Endothelial cell of umbilical vein (primary cell): ENCODE results near the gene ATG7. TPM values are rescaled to one million over a fixed set of nuclear protein-coding genes. Genes with fewer than 3 reads are reported as not detected.

ENCODE experiments used
- BruUV-seq: library from RNA; stranded (reverse); fragments of 400-500 nt; replicated peaks from 2 replicates; lab custom pipeline; 2021; lab: Mats Ljungman, UMichigan
- CTCF ChIA-PET: fragments of 300-600, 350-600 bp; sonication (Branson Sonifier 250); formaldehyde crosslinking; loops from one replicate; lab custom pipeline; 2021; ENCODE audit warnings: antibody characterized with exemption, inconsistent platforms; lab: Charles Lee
- POLR2A ChIA-PET: fragments of 300-600, 350-600 bp; sonication (Branson Sonifier 250); formaldehyde crosslinking; loops from one replicate; lab custom pipeline; 2021; ENCODE audit warnings: antibody characterized with exemption, inconsistent platforms; lab: Charles Lee
- DNase-seq: peaks from one replicate; pipeline ENCODE4 v3.0.0-alpha.2; 2011; ENCODE audit warnings: low read depth, low spot score
- FAIRE-seq: peaks from 2 replicates; lab custom pipeline; 2011; peaks lifted over from hg19 to GRCh38; lab: Jason Lieb, UNC
- H2AFZ ChIP-seq: 2 replicates; pipeline ENCODE4 v1.6.0; 2012; ENCODE audit warnings: low read depth, low read length, control low read depth, inconsistent platforms
- H3K27ac ChIP-seq: 2 replicates; pipeline ENCODE4 v1.5.1; 2011; ENCODE audit warnings: low read depth, mild to moderate bottlenecking, control low read depth, low read length, moderate library complexity; ENCODE audit not compliant: insufficient read depth
- H3K27me3 ChIP-seq, 2 experiments: 2 replicates each; pipeline versions ENCODE4 v1.6.0 to v1.6.1; 2011; ENCODE audit warnings: low read length in 2 of 2, mixed read lengths in 1 of 2; ENCODE audit not compliant: control insufficient read depth in 2 of 2, insufficient read depth in 2 of 2
- H3K36me3 ChIP-seq, 2 experiments: 2 replicates in 1 of 2; 3 replicates in 1 of 2; pipeline ENCODE4 v1.5.1; 2011; ENCODE audit warnings: low read length in 2 of 2, mild to moderate bottlenecking in 1 of 2, moderate library complexity in 1 of 2; ENCODE audit not compliant: control insufficient read depth in 2 of 2, insufficient read depth in 2 of 2; ENCODE audit errors: extremely low read depth in 1 of 2
- H3K4me1 ChIP-seq: 3 replicates; pipeline ENCODE4 v1.5.1; 2011; ENCODE audit warnings: mild to moderate bottlenecking, low read length; ENCODE audit not compliant: control insufficient read depth, insufficient read depth; ENCODE audit errors: extremely low read depth
- H3K4me2 ChIP-seq: 2 replicates; pipeline ENCODE4 v1.6.1; 2011; ENCODE audit warnings: low read length, control low read depth, mixed read lengths; ENCODE audit not compliant: insufficient read depth
- H3K4me3 ChIP-seq, 3 experiments: fragments of 200-600 bp in 1 of 3; sonication (generic), shearing (Covaris generic) in 1 of 3; replicated peaks in 1 of 3; 2 replicates each; pipeline ENCODE4 v1.5.1; 2011 to 2016; ENCODE audit warnings: control low read depth in 3 of 3, low read length in 3 of 3, mild to moderate bottlenecking in 2 of 3, inconsistent platforms in 1 of 3, low read depth in 1 of 3, moderate library complexity in 1 of 3; ENCODE audit not compliant: insufficient read depth in 1 of 3
- H3K79me2 ChIP-seq: 2 replicates; pipeline ENCODE4 v1.6.0; 2012; ENCODE audit warnings: low read length, inconsistent platforms; ENCODE audit not compliant: control insufficient read depth, insufficient read depth
- H3K9ac ChIP-seq: replicated peaks from 2 replicates; pipeline ENCODE3; 2011; ENCODE audit warnings: low read length, control low read depth; ENCODE audit not compliant: insufficient read depth; ENCODE audit errors: extremely low read depth
- H3K9me1 ChIP-seq: replicated peaks from 3 replicates; pipeline ENCODE4 v1.6.0; 2011; ENCODE audit warnings: mild to moderate bottlenecking, low read length; ENCODE audit not compliant: control insufficient read depth, insufficient read depth; ENCODE audit errors: extremely low read depth
- H3K9me3 ChIP-seq: replicated peaks from 2 replicates; pipeline ENCODE4 v1.5.1; 2012; ENCODE audit warnings: low read length, inconsistent platforms; ENCODE audit not compliant: control insufficient read depth, insufficient read depth
- H4K20me1 ChIP-seq: replicated peaks from 2 replicates; pipeline ENCODE3; 2011; ENCODE audit warnings: mild to moderate bottlenecking, low read length; ENCODE audit not compliant: control insufficient read depth, insufficient read depth; ENCODE audit errors: extremely low read depth
- EZH2 ChIP-seq: IDR thresholded peaks from 2 replicates; pipeline ENCODE4 v1.6.1; 2012; ENCODE audit warnings: borderline replicate concordance, low read depth, mild to moderate bottlenecking, moderate library complexity, low read length, inconsistent platforms; ENCODE audit not compliant: severe bottlenecking
- GATA2 ChIP-seq: IDR thresholded peaks from 2 replicates; pipeline ENCODE4 v1.7.0; 2011; ENCODE audit warnings: low read depth, mild to moderate bottlenecking, moderate library complexity, mixed read lengths, low read length; ENCODE audit not compliant: insufficient read length, insufficient read depth
- MYC ChIP-seq: IDR thresholded peaks from one replicate; pipeline ENCODE4 v1.6.1; 2011; ENCODE audit warnings: mild to moderate bottlenecking, low read depth, low read length
- POLR2AphosphoS5 ChIP-seq: IDR thresholded peaks from 2 replicates; pipeline ENCODE4 v1.6.1; 2012; ENCODE audit warnings: low read depth, mild to moderate bottlenecking, control low read depth, low read length, moderate library complexity; ENCODE audit not compliant: insufficient read depth
- dilution Hi-C: fragments of 300-500 bp; cut with MboI; formaldehyde crosslinking; loops from one replicate; pipeline ENCODE4 v1.15.0; 2019; ENCODE audit warnings: low sequenced_read_pairs; ENCODE audit not compliant: extremely low pct_ligation_motif_present
- intact Hi-C: fragments of 100-400 bp; cut with micrococcal nuclease; formaldehyde crosslinking; loops from one replicate; pipeline ENCODE4 v1.10.0; 2022
- polyA plus RNA-seq, 4 experiments: library from polyadenylated mRNA; depleted of rRNA in 3 of 4; stranded (reverse) in 3 of 4; unstranded in 1 of 4; fragments of >200 nt; gene quantifications; 2 replicates each; pipeline versions ENCODE4 v1.2.1 to v1.2.3, GENCODE V29; 2011 to 2012; ENCODE audit warnings: missing spikeins in 1 of 4
- total RNA-seq: library from RNA; stranded (reverse); gene quantifications from 2 replicates; pipeline ENCODE4 v1.2.3, GENCODE V29; 2021
- TF ChIP-seq, protein P1 (sequence below), 2 donors: IDR thresholded peaks; 1 replicate in 1 of 2; 2 replicates in 1 of 2; pipeline ENCODE4 v1.5.1; 2011; ENCODE audit warnings: low read length in 2 of 2, mild to moderate bottlenecking in 2 of 2, moderate library complexity in 2 of 2, control low read depth in 1 of 2, inconsistent platforms in 1 of 2, low read depth in 1 of 2; ENCODE audit not compliant: insufficient read depth in 1 of 2; ENCODE audit errors: extremely low read depth in 1 of 2
- TF ChIP-seq, protein P2 (sequence below): IDR thresholded peaks from 2 replicates; pipeline ENCODE4 v1.6.1; 2011; ENCODE audit not compliant: insufficient read depth, insufficient read length

ATG7 gene
- total and polyA plus RNA-seq, 2 donors (not counting 3 experiments of a cell fraction or from before 2014, with no cell fraction given): 30.8 to 48.3 TPM

DNA sequence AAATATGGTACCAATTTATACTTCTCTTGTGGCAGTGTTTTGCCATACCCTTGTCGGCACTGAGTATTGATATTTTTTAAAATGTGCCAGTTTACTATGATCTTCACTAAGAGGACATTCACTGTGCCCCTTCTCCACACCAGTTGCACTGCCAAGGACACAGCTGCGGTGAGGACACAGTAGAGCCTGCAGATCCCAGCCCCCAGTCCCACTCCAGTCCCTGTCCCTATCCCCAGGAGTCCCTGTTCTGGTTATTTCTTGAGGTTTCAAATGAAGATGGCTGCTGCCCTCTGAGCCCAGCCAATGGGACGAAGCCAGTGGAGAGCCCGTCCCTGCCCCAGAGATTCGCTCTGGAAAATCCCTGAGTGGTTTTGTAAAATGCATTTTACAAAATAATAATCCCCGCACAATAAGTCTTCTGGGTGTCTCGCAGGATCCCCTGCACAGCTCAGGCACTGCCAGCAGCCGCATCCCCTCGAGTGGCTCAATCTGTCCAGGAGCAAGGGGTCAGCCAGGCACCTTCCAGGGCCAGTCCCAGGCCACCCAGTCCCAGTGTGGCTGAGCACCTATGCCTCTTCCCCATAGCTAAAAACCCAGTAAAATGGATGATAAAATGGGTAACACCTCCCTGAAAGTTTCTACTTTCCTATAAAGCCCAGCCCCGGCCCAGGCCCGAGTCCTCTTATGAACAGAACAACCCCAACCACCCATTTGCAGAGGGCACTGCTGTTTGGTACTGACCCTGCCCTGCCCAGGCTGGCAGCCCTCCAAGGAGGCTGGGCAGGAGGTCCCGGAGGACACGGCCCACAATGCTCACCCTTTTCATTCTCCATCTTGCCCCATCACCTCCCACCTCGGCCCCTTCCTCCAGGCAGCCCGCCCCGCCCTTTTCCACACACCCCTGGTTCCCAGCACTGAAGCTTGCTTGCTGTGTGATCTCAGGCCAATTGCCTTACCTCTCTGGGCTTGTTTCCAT, 280.4 kb downstream of the ATG7 start:
- no peak overlapping the region for H3K27ac ChIP-seq
- FAIRE-seq (no peak), DNase-seq (no peak)
- H3K79me2 ChIP-seq: peaks cover 20% of the 10 kb centered on the region
- peaks cover 2 to 20% of the 10 kb centered on the region in 2 experiments for H3K36me3 ChIP-seq
- no peak overlapping the region for H3K4me2 ChIP-seq
- H3K9me1 ChIP-seq: no peaks in the 10 kb centered on the region
- dilution Hi-C loops: no loop called here
- H3K4me3 ChIP-seq: no peak overlapping the region
- BruUV-seq: no TSS peak
- no peak for TF ChIP-seq GATA2
- TF ChIP-seq, protein P1, sequence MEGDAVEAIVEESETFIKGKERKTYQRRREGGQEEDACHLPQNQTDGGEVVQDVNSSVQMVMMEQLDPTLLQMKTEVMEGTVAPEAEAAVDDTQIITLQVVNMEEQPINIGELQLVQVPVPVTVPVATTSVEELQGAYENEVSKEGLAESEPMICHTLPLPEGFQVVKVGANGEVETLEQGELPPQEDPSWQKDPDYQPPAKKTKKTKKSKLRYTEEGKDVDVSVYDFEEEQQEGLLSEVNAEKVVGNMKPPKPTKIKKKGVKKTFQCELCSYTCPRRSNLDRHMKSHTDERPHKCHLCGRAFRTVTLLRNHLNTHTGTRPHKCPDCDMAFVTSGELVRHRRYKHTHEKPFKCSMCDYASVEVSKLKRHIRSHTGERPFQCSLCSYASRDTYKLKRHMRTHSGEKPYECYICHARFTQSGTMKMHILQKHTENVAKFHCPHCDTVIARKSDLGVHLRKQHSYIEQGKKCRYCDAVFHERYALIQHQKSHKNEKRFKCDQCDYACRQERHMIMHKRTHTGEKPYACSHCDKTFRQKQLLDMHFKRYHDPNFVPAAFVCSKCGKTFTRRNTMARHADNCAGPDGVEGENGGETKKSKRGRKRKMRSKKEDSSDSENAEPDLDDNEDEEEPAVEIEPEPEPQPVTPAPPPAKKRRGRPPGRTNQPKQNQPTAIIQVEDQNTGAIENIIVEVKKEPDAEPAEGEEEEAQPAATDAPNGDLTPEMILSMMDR (IDR thresholded peaks at IDR 0.05; ENCODE audit: extremely low read depth in 1 of 2, insufficient read depth in 1 of 2, low read depth in 1 of 2, low read length in 2 of 2): no peak
- no peak for TF ChIP-seq EZH2
- TF ChIP-seq, protein P2, sequence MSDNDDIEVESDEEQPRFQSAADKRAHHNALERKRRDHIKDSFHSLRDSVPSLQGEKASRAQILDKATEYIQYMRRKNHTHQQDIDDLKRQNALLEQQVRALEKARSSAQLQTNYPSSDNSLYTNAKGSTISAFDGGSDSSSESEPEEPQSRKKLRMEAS: no peak
- TF ChIP-seq POLR2AphosphoS5: no peak
- TF ChIP-seq MYC: no peak
- intact Hi-C loops: no loop called here
- H3K9ac ChIP-seq: no peak overlapping the region
- H3K9me3 ChIP-seq: no peaks in the 10 kb centered on the region
- no peaks in the 10 kb centered on the region for H3K27me3 ChIP-seq
- H2AFZ ChIP-seq: no peak overlapping the region
- peaks cover 27% of the 10 kb centered on the region for H3K4me1 ChIP-seq
- H4K20me1 ChIP-seq: no peaks in the 10 kb centered on the region
- ChIA-PET CTCF (interaction anchor here (1.3 to 3.4 kb wide), 3 partner anchors 16 to 173 kb away, joined by 3 to 19 read pairs (median 4); no protein-coding TSS in a partner anchor), POLR2A (no interaction called here)
